ENCODE data around the gene CALD1. TPM values are rescaled to one million over a fixed set of nuclear protein-coding genes. Genes with fewer than 3 reads are reported as not detected.

Gene CALD1
- total and polyA plus RNA-seq, 11 donors = 89.6 to 186 (median 125) TPM

- DNase-seq = no peak
- Histone ChIP-seq H3K4me1 (peaks cover 0 to 64% (median 39%) of the 10 kb centered on the region in 12 donors), H3K36me3 (peaks cover 0 to 18% (median 3%) of the 10 kb centered on the region in 9 donors), H3K27me3 (no peaks in the 10 kb centered on the region), H3K4me3 (peak overlapping the region; percentile 36 to 75 (median 66)), H3K9me3 (no peaks in the 10 kb centered on the region), H3K27ac (peak overlapping the region; percentile 81 to 92 (median 88))
- intact Hi-C loops (cut with DNase I) = loop anchor here in 9 of 10 donors (2.0 to 10.0 kb wide), 10 partner anchors 47 to 162 kb away; no protein-coding TSS in a partner anchor
- WGBS, 4 donors = 4 to 15% (median 7%) methylated on average over 5 of the region's 5 CpGs
- ATAC-seq = peak in 3 of 4 donors; percentile 38 to 65 (median 43)
- TF ChIP-seq POLR2A (IDR thresholded peaks at IDR 0.05) = no peak
Observed at GRCh38 chr7:134780166-134780828, 863 bp downstream of the CALD1 start.

GRCh38 chr7:134781171-134781570 is 1.7 kb downstream of the CALD1 start:
- Histone ChIP-seq H3K9me3 (no peaks in the 10 kb centered on the region), H3K27ac (peak overlapping the region; percentile 81 to 92 (median 88)), H3K36me3 (peaks cover 0 to 20% (median 3%) of the 10 kb centered on the region in 9 donors), H3K4me1 (peaks cover 0 to 73% (median 46%) of the 10 kb centered on the region in 12 donors), H3K27me3 (no peaks in the 10 kb centered on the region), H3K4me3 (peak overlapping the region; percentile 36 to 75 (median 66))
- DNase-seq (no peak), ATAC-seq (no peak)
- WGBS, 4 donors = 11 to 16% (median 14%) methylated on average over 2 of the region's 2 CpGs
- TF ChIP-seq POLR2A (IDR thresholded peaks at IDR 0.05) (no peak), CTCF (IDR thresholded peaks at IDR 0.05) (no peak)
- intact Hi-C loops (cut with DNase I) = loop anchor here in 9 of 10 donors (2.0 to 10.0 kb wide), 10 partner anchors 46 to 161 kb away; no protein-coding TSS in a partner anchor

- no peaks in the 10 kb centered on the region for H3K27me3 ChIP-seq
- no peak for TF ChIP-seq POLR2A (IDR thresholded peaks at IDR 0.05)
- TF ChIP-seq CTCF (IDR thresholded peaks at IDR 0.05) = no peak
- ATAC-seq = no peak
- H3K4me3 ChIP-seq = peak overlapping the region in 11 of 12 donors; percentile 46 to 75 (median 66)
- peaks cover 0 to 82% (median 56%) of the 10 kb centered on the region in 12 donors for H3K4me1 ChIP-seq
- 53 to 66% (median 58%) methylated on average over 4 of the region's 4 CpGs for WGBS, 4 donors
- no peak for DNase-seq
- peaks cover 0 to 20% (median 3%) of the 10 kb centered on the region in 9 donors for H3K36me3 ChIP-seq
- H3K27ac ChIP-seq = peak overlapping the region in 11 of 12 donors; percentile 81 to 92 (median 89)
- intact Hi-C loops (cut with DNase I) = loop anchor here in 9 of 10 donors (5.0 to 10.0 kb wide), 9 partner anchors 45 to 160 kb away; no protein-coding TSS in a partner anchor
- H3K9me3 ChIP-seq = no peaks in the 10 kb centered on the region
Observed at GRCh38 chr7:134782121-134782623, 2.7 kb downstream of the CALD1 start.

GRCh38 chr7:134783294-134784069 is 4.0 kb downstream of the CALD1 start:
- no peak for TF ChIP-seq POLR2A (IDR thresholded peaks at IDR 0.05)
- no peak for TF ChIP-seq CTCF (IDR thresholded peaks at IDR 0.05)
- intact Hi-C loops (cut with DNase I) = loop anchor here in 9 of 10 donors (5.0 to 10.0 kb wide), 9 partner anchors 44 to 159 kb away; no protein-coding TSS in a partner anchor
- H3K4me1 ChIP-seq = peaks cover 0 to 82% (median 58%) of the 10 kb centered on the region in 12 donors
- no peaks in the 10 kb centered on the region for H3K27me3 ChIP-seq
- peak overlapping the region in 9 of 12 donors; percentile 12 to 92 (median 89) for H3K27ac ChIP-seq
- peak overlapping the region in 8 of 12 donors; percentile 64 to 75 (median 66) for H3K4me3 ChIP-seq
- H3K9me3 ChIP-seq = no peaks in the 10 kb centered on the region
- ATAC-seq (no peak), DNase-seq (no peak)
- WGBS, 4 donors = 73 to 87% (median 85%) methylated on average over 6 to 7 of the region's 7 CpGs
- peaks cover 0 to 20% (median 3%) of the 10 kb centered on the region in 9 donors for H3K36me3 ChIP-seq
